NCI-H146 (cell line): ENCODE measurements around the gene PTCHD4.

Experiments
- DNase-seq: peaks from one replicate; lab custom pipeline; 2025; lab: John Stamatoyannopoulos, UW

The PTCHD4 gene

GRCh38 chr6:48099713-48100587 is 11.0 kb downstream of the PTCHD4 start:
- DNase-seq, result no peak

GRCh38 chr6:48098923-48099322 is 12.1 kb downstream of the PTCHD4 start:
- DNase-seq, result peak; percentile 52

- DNase-seq, result no peak
These were observed 18.3 kb downstream of the PTCHD4 start for GRCh38 chr6:48092550-48093217.

GRCh38 chr6:48090546-48090945 is 20.5 kb downstream of the PTCHD4 start:
- DNase-seq, result no peak

GRCh38 chr6:48087448-48087847 is 23.5 kb downstream of the PTCHD4 start:
- DNase-seq, result peak; percentile 31

GRCh38 chr6:48086187-48086586 is 24.8 kb downstream of the PTCHD4 start:
- no peak for DNase-seq

- DNase-seq, result no peak
These were observed 25.8 kb downstream of the PTCHD4 start for GRCh38 chr6:48085131-48085741.

- no peak for DNase-seq
These were observed 26.8 kb downstream of the PTCHD4 start for GRCh38 chr6:48084201-48084600.

GRCh38 chr6:48080227-48081009 is 30.6 kb downstream of the PTCHD4 start:
- DNase-seq, result peak; percentile 92

- DNase-seq, result no peak
These were observed 32.9 kb downstream of the PTCHD4 start for GRCh38 chr6:48078120-48078519.

GRCh38 chr6:48075181-48075580 is 35.8 kb downstream of the PTCHD4 start:
- DNase-seq, result no peak

GRCh38 chr6:48073976-48074767 is 36.8 kb downstream of the PTCHD4 start:
- no peak for DNase-seq

- DNase-seq, result no peak
These were observed 39.2 kb downstream of the PTCHD4 start for GRCh38 chr6:48071833-48072232.

- DNase-seq, result peak; percentile 70
These were observed 41.7 kb downstream of the PTCHD4 start for GRCh38 chr6:48069280-48069679.

GRCh38 chr6:48068278-48069251 is 42.4 kb downstream of the PTCHD4 start:
- DNase-seq, result peak; percentile 82

- DNase-seq, result peak; percentile 43
These were observed 43.1 kb downstream of the PTCHD4 start for GRCh38 chr6:48067886-48068277.

- no peak for DNase-seq
These were observed 43.8 kb downstream of the PTCHD4 start for GRCh38 chr6:48067148-48067712.

GRCh38 chr6:48061265-48061990 is 49.6 kb downstream of the PTCHD4 start:
- DNase-seq, result no peak
